GM12801 (cell line): ENCODE data around the gene SNRPF.

Experiments
- TF ChIP-seq, protein P1 (sequence below): IDR thresholded peaks from one replicate; pipeline ENCODE4 v1.5.1; 2011; ENCODE audit warnings: control low read depth; ENCODE audit not compliant: insufficient read length; ENCODE audit errors: extremely low read depth

The SNRPF gene

DNA sequence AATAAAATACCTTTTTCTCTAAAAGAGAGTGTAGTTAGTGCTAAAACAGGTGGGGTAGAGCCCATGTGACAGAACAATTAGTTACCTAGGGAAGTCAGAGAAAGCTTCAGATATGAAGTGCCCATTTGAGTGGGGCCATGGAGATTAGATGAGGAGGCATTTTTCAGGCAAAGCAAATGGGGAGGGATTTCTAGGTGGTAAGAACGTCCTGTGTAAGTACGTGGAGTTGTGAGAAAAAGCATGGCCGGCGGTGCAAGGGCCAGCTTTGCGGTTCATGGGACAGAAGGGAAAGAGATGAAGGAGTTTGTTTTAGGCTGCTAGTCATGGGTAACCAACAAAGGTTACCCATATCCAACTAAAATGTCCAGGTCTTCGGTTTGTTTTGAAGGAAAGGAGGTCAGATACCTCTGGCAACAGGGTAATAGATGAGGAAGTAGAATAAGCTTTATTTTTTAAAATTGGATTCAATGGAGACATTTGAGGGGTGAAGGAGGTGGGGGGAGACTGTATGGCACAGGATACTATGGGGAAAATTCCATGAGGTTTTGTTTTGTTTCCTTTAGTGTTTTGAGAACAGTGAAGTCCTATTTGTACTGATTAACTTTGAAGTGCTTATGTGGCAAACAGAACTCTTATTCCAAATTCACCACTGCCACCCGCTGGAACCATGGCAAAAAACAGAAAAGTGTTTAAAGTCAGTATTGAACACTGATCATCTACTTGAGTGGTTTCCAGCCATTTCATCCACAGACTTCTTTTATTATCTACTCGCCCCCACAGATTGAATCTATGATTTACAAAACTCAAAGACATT is 10.0 kb upstream of the SNRPF start:
- TF ChIP-seq, protein P1, sequence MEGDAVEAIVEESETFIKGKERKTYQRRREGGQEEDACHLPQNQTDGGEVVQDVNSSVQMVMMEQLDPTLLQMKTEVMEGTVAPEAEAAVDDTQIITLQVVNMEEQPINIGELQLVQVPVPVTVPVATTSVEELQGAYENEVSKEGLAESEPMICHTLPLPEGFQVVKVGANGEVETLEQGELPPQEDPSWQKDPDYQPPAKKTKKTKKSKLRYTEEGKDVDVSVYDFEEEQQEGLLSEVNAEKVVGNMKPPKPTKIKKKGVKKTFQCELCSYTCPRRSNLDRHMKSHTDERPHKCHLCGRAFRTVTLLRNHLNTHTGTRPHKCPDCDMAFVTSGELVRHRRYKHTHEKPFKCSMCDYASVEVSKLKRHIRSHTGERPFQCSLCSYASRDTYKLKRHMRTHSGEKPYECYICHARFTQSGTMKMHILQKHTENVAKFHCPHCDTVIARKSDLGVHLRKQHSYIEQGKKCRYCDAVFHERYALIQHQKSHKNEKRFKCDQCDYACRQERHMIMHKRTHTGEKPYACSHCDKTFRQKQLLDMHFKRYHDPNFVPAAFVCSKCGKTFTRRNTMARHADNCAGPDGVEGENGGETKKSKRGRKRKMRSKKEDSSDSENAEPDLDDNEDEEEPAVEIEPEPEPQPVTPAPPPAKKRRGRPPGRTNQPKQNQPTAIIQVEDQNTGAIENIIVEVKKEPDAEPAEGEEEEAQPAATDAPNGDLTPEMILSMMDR, result no peak

DNA sequence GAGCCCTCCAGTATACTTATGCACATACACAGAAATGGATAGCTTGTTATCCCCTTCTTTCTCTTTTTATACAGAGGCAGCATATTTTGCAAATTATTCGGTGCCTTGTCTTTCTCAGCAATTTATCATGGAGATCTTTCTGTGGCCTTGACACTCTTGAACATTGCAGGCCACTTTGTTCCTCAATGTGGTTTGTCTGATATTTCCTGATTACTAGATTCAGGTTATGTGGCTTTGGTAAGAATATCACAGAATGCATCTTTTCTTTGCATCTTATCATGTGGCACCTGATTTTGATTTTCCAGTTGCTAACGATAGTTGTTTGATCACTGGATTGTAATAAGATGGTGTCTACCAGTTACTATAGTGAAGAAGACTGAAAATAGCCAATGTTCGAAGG is 7.1 kb upstream of the SNRPF start:
- TF ChIP-seq, protein P1, result no peak

- TF ChIP-seq, protein P1, result no peak
These were observed 6.6 kb upstream of the SNRPF start for GRCh38 chr12:95852133-95852532.

- TF ChIP-seq, protein P1, result no peak
These were observed 1.6 kb upstream of the SNRPF start for GRCh38 chr12:95857156-95857555.

DNA sequence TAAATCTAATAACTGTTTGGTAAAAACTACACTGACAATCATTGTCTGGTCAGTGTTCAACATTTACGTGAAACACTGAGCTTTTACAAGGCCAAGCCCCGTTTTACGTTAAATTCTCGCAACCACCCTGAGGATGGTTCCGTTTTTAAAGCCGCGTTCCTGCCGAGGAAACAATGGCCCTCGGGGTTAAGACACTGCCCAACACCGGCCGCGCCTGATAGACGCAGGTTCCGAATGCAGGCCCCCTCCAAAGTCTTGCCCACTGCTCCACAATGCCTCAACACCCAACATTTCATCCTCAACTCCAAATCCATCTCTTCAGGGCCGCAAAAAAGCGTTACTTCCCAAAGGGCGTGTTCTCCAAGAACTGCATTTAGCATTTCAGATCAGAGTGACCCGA is 953 bp upstream of the SNRPF start:
- TF ChIP-seq, protein P1, result no peak

DNA sequence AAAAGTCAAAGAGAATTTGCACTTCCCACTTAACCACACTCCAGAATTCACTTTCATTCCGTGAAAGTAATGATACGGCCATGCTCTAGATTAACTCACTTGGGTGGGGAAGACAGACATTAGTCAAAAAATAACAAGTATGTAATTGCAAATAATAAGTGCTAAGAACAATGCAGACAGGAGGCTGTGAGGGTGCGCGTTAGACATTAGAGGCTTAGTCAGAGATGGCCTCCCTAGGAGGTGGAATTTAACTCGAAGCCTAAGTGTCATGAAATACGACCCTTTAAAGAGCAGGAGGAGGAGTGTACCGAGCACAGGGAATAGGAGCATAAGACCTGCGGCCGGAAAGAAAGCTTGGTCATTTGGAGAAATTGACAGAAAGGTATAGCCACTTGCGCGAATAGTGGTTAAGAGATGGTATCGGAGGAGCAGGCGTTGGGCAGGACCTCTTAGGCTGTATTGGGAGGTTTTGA is 628 bp downstream of the SNRPF start:
- TF ChIP-seq, protein P1, result no peak

GRCh38 chr12:95859947-95860850 is 1.4 kb downstream of the SNRPF start:
- TF ChIP-seq, protein P1, result no peak
